Breast epithelium (tissue), 3 donors: ENCODE data around the gene IL3RA.

Experiments used
- POLR2AphosphoS5 ChIP-seq, 3 donors: sonication (generic); formaldehyde crosslinking; IDR thresholded peaks; one replicate each; pipeline ENCODE4 v1.6.1; 2017; ENCODE audit warnings: antibody characterized with exemption in 3 of 3
- TF ChIP-seq, protein P1 (sequence below), 3 donors: fragments of 450-650 bp; IDR thresholded peaks; one replicate each; pipeline ENCODE4 v1.5.1; 2016 to 2017; ENCODE audit warnings: antibody characterized with exemption in 3 of 3, mild to moderate bottlenecking in 3 of 3, moderate library complexity in 3 of 3

DNA sequence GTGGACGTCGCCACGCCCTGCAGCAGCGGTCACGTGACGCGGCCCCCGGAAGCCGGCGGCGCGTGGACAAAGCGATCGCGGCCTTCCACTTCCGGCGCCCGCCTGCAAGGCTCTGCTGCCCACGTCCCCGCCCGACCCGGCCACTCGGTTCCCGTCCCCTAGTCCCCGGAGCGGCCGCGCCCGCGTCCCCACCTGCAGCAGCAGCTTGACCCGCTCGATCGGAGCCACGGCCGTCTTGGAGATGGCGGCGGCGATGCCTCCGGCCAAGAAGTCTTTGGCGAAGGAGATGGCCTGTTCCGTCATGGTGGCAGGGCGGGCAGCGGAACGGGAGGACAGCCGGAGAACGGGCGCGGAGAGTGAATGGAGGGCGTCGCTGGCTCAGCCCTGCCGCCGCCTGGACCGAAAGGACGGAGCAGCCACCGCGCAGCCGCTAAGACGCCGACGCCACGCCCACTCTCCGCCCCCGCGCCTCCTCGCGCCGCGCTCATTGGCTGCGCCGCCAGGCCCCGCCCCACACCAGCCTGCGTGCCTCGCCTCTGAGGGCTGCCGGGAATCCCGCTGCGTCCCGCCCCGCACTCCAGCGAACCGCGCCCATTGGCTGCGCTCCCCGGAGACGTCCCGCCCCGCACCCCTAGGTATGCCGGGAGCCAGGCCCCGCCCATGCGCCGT is 55.3 kb downstream of the IL3RA start, which contains the start of gene SLC25A6:
- TF ChIP-seq, protein P1, sequence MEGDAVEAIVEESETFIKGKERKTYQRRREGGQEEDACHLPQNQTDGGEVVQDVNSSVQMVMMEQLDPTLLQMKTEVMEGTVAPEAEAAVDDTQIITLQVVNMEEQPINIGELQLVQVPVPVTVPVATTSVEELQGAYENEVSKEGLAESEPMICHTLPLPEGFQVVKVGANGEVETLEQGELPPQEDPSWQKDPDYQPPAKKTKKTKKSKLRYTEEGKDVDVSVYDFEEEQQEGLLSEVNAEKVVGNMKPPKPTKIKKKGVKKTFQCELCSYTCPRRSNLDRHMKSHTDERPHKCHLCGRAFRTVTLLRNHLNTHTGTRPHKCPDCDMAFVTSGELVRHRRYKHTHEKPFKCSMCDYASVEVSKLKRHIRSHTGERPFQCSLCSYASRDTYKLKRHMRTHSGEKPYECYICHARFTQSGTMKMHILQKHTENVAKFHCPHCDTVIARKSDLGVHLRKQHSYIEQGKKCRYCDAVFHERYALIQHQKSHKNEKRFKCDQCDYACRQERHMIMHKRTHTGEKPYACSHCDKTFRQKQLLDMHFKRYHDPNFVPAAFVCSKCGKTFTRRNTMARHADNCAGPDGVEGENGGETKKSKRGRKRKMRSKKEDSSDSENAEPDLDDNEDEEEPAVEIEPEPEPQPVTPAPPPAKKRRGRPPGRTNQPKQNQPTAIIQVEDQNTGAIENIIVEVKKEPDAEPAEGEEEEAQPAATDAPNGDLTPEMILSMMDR (IDR thresholded peaks at IDR 0.05) = peak; percentile 39 to 53 (median 39)
- peak; percentile 82 to 97 (median 88) for TF ChIP-seq POLR2AphosphoS5 (IDR thresholded peaks at IDR 0.05)
